ENCODE results near the gene LETM1.

DNA sequence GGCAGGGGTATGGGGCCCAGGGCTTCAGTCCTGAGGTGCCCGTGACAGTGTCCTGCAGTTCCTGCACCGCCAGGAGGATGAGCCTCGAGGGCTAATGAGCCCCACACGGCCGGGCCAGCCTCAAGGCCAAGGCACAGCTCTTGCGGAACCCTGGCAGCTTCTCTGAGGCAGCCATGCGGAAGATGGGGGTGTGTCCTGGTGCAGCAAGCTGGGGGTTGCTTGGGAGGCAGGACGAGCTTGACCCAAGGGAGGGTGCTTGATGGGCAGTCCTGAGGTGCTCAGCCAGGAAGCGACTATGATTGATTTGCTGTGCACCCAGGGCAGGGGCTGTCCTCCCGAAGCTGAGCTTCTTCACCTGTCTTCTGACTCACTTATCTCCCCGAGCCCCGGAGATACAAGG, 72.0 kb downstream of the LETM1 start:
- TF ChIP-seq, protein P1, sequence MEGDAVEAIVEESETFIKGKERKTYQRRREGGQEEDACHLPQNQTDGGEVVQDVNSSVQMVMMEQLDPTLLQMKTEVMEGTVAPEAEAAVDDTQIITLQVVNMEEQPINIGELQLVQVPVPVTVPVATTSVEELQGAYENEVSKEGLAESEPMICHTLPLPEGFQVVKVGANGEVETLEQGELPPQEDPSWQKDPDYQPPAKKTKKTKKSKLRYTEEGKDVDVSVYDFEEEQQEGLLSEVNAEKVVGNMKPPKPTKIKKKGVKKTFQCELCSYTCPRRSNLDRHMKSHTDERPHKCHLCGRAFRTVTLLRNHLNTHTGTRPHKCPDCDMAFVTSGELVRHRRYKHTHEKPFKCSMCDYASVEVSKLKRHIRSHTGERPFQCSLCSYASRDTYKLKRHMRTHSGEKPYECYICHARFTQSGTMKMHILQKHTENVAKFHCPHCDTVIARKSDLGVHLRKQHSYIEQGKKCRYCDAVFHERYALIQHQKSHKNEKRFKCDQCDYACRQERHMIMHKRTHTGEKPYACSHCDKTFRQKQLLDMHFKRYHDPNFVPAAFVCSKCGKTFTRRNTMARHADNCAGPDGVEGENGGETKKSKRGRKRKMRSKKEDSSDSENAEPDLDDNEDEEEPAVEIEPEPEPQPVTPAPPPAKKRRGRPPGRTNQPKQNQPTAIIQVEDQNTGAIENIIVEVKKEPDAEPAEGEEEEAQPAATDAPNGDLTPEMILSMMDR (IDR thresholded peaks at IDR 0.05 in 8 of 11, conservative IDR thresholded peaks at IDR 0.05 in 3 of 11), result no peak
- TF ChIP-seq POLR2A (IDR thresholded peaks at IDR 0.05), result no peak
